AG04449 (cell line): ENCODE results near the gene NETO1.

ENCODE experiments used
- CTCF ChIA-PET: fragments of 350-600 bp; formaldehyde crosslinking; extraction: SDS; loops from one replicate; lab custom pipeline; 2021; ENCODE audit warnings: antibody characterized with exemption; lab: Yijun Ruan, JAX
- POLR2A ChIA-PET: fragments of 400-600, 350-600 bp; formaldehyde crosslinking; extraction: SDS; loops from one replicate; lab custom pipeline; 2020; ENCODE audit warnings: antibody characterized with exemption, inconsistent platforms; lab: Yijun Ruan, JAX
- DNase-seq: peaks from one replicate; pipeline ENCODE4 v3.0.0-alpha.2; 2010; ENCODE audit warnings: low read depth, low spot score
- H3K4me3 ChIP-seq: 2 replicates; pipeline ENCODE4 v1.5.1; 2011; ENCODE audit warnings: low read depth, mild to moderate bottlenecking, control low read depth, low read length
- CTCF ChIP-seq: IDR thresholded peaks from one replicate; pipeline ENCODE4 v1.5.1; 2011; ENCODE audit warnings: mild to moderate bottlenecking, moderate library complexity, low read length, control low read depth, inconsistent platforms; ENCODE audit not compliant: insufficient read depth; ENCODE audit errors: missing control alignments

NETO1 gene

GRCh38 chr18:72866901-72867745 lies 664 bp downstream of the NETO1 start:
- no peak for DNase-seq
- POLR2A ChIA-PET: no interaction called here
- TF ChIP-seq CTCF: no peak
- peak overlapping the region; percentile 12 for H3K4me3 ChIP-seq
- CTCF ChIA-PET: no interaction called here

- ChIA-PET POLR2A (no interaction called here), CTCF (no interaction called here)
- no peak overlapping the region; the same call in 1 of the 2 replicates for H3K4me3 ChIP-seq
- no peak for DNase-seq
- TF ChIP-seq CTCF: no peak
Measured at GRCh38 chr18:72866442-72866900, 1.3 kb downstream of the NETO1 start.

GRCh38 chr18:72863754-72864153 lies 4.0 kb downstream of the NETO1 start:
- no peak for TF ChIP-seq CTCF
- DNase-seq: no peak
- H3K4me3 ChIP-seq: no peak overlapping the region
- CTCF ChIA-PET: no interaction called here
- POLR2A ChIA-PET: no interaction called here

GRCh38 chr18:72859088-72859487 lies 8.7 kb downstream of the NETO1 start:
- no peak for DNase-seq
- H3K4me3 ChIP-seq: no peak overlapping the region
- ChIA-PET CTCF (no interaction called here), POLR2A (no interaction called here)
- no peak for TF ChIP-seq CTCF

GRCh38 chr18:72849671-72850070 lies 18.1 kb downstream of the NETO1 start:
- ChIA-PET CTCF (no interaction called here), POLR2A (no interaction called here)
- DNase-seq: no peak
- H3K4me3 ChIP-seq: no peak overlapping the region
- TF ChIP-seq CTCF: no peak

- DNase-seq: no peak
- CTCF ChIA-PET: no interaction called here
Measured at GRCh38 chr18:72848503-72849237, 19.1 kb downstream of the NETO1 start.

More at GRCh38 chr18:72848503-72849237, 19.1 kb downstream of the NETO1 start:
- TF ChIP-seq CTCF: no peak
- no peak overlapping the region for H3K4me3 ChIP-seq
- POLR2A ChIA-PET: no interaction called here
